Adrenal gland (tissue), 5 donors: ENCODE data around the gene SERPINE1.

Source experiments
- CTCF ChIP-seq, 6 experiments: fragments of 450-650 bp in 4 of 6; fragments of 200-600 bp in 2 of 6; sonication (generic) in 1 of 6; IDR thresholded peaks; 1 replicate in 5 of 6; 2 replicates in 1 of 6; pipeline versions ENCODE4 v1.5.1 to v1.8.0; 2016 to 2021; ENCODE audit warnings: antibody characterized with exemption in 6 of 6, mild to moderate bottlenecking in 2 of 6, moderate library complexity in 1 of 6
- POLR2A ChIP-seq, 2 donors: fragments of 450-650 bp; IDR thresholded peaks; one replicate each; pipeline ENCODE4 v1.6.1; 2017; ENCODE audit warnings: antibody characterized with exemption in 2 of 2, mild to moderate bottlenecking in 2 of 2, moderate library complexity in 1 of 2
- donor health status: DM: no; HTN: no; CAD: no.

GRCh38 chr7:101109368-101109767 is 17.5 kb upstream of the SERPINE1 start:
- TF ChIP-seq CTCF (IDR thresholded peaks at IDR 0.05) (no peak), POLR2A (IDR thresholded peaks at IDR 0.05) (no peak)
